HepG2 (cell line): Measurements from ENCODE around the gene ZNF22. TPM values are rescaled to one million over a fixed set of nuclear protein-coding genes. Genes with fewer than 3 reads are reported as not detected.

Experiments used
- BCL6 ChIP-seq: IDR thresholded peaks from 2 replicates; pipeline ENCODE4 v1.6.1; 2016; ENCODE audit warnings: missing genetic modification reagents, missing compliant biosample characterization
- CHD2 ChIP-seq: IDR thresholded peaks from 2 replicates; pipeline ENCODE4 v1.6.1; 2011; ENCODE audit warnings: low read depth, low read length, improper control_type of control experiment
- E2F1 ChIP-seq: sonication (generic); formaldehyde crosslinking; IDR thresholded peaks from 2 replicates; pipeline ENCODE4 v1.5.0; 2020; ENCODE audit warnings: missing genetic modification reagents
- ETS1 ChIP-seq: sonication (generic); formaldehyde crosslinking; IDR thresholded peaks from 2 replicates; pipeline ENCODE4 v1.4.0; 2020; ENCODE audit warnings: missing genetic modification reagents
- MAX ChIP-seq: IDR thresholded peaks from 2 replicates; pipeline ENCODE4 v1.6.1; 2012; ENCODE audit warnings: inconsistent platforms
- MIER3 ChIP-seq: IDR thresholded peaks from 2 replicates; pipeline ENCODE4 v1.6.1; 2016; ENCODE audit warnings: missing compliant biosample characterization, borderline replicate concordance
- REST ChIP-seq, 2 experiments: IDR thresholded peaks; 2 replicates each; pipeline ENCODE4 v1.6.1; 2011 to 2012; ENCODE audit warnings: low read length in 2 of 2, borderline replicate concordance in 1 of 2, low read depth in 1 of 2, mild to moderate bottlenecking in 1 of 2, moderate library complexity in 1 of 2
- SETDB1 ChIP-seq: sonication (generic); formaldehyde crosslinking; IDR thresholded peaks from 2 replicates; pipeline ENCODE4 v1.5.1; 2020; ENCODE audit warnings: missing genetic modification reagents, mild to moderate bottlenecking, borderline replicate concordance
- ZBTB38 ChIP-seq: sonication (generic); formaldehyde crosslinking; IDR thresholded peaks from 2 replicates; pipeline ENCODE4 v1.5.1; 2020; ENCODE audit warnings: mild to moderate bottlenecking, missing genetic modification reagents
- ZC3H13 ChIP-seq: sonication (generic); formaldehyde crosslinking; IDR thresholded peaks from 2 replicates; pipeline ENCODE4 v1.8.1; 2023; ENCODE audit warnings: mild to moderate bottlenecking, missing genetic modification reagents, moderate library complexity
- ZNF407 ChIP-seq: sonication (generic); formaldehyde crosslinking; IDR thresholded peaks from one replicate; pipeline ENCODE4 v1.5.1; 2020; ENCODE audit warnings: mild to moderate bottlenecking, missing genetic modification reagents; ENCODE audit errors: not compliant biosample characterization
- ZNF670 ChIP-seq: sonication (generic); formaldehyde crosslinking; IDR thresholded peaks from 2 replicates; pipeline ENCODE4 v1.8.0; 2022; ENCODE audit warnings: mild to moderate bottlenecking, missing genetic modification reagents, borderline replicate concordance
- ZNF788 ChIP-seq: sonication (generic); formaldehyde crosslinking; IDR thresholded peaks from 2 replicates; pipeline ENCODE4 v1.5.0; 2020; ENCODE audit warnings: mild to moderate bottlenecking, missing genetic modification reagents, borderline replicate concordance
- polyA plus RNA-seq, 8 experiments: library from polyadenylated mRNA; depleted of rRNA in 3 of 8; stranded (reverse) in 7 of 8; unstranded in 1 of 8; fragments of >200 nt; fragmentation: Illumina TruSeq in 4 of 8; extraction: Trizol in 4 of 8; gene quantifications; 2 replicates each; pipeline versions ENCODE4 v1.2.1 to v1.2.3, GENCODE V29; 2011 to 2016; ENCODE audit warnings: low read depth in 4 of 8, missing spikeins in 1 of 8, mixed read lengths in 1 of 8; ENCODE audit not compliant: insufficient read depth in 1 of 8
- total RNA-seq, 5 experiments: library from RNA; depleted of rRNA; stranded (reverse); fragments of >200 nt; fragmentation: Illumina TruSeq; extraction: Trizol; gene quantifications; 2 replicates each; pipeline ENCODE4 v1.2.3, GENCODE V29; 2016; ENCODE audit warnings: low read depth in 1 of 5

ZNF22 gene
- total and polyA plus RNA-seq, 2 of the 13 experiments (the other 11 are each of a cell fraction or from before 2014, with no cell fraction given) = 0.40 to 1.3 TPM

- TF ChIP-seq BCL6 (peak; percentile 43), ZNF670 (CRISPR knock-in tag) (0 out of 2 replicates have a peak, but pooled peaks have one; percentile 19), MIER3 (CRISPR knock-in tag) (peak; percentile 54; the same call in 1 of the 2 replicates), ZNF788 (CRISPR knock-in tag) (no peak), SETDB1 (CRISPR knock-in tag) (no peak), ZC3H13 (no peak), E2F1 (0 out of 2 replicates have a peak, but pooled peaks have one; percentile 13), CHD2 (0 out of 2 replicates have a peak, but pooled peaks have one; percentile 41), ZNF407 (CRISPR knock-in tag) (no peak), ZBTB38 (CRISPR knock-in tag) (peak; percentile 65), REST (IDR thresholded peaks at IDR 0.05; ENCODE audit: borderline replicate concordance in 1 of 2, low read depth in 1 of 2, low read length in 2 of 2) (no peak), MAX (no peak), ETS1 (CRISPR knock-in tag) (no peak)
Measured at GRCh38 chr10:44974628-44975430, 25.9 kb upstream of the ZNF22 start (continued).
